ENCODE results near the gene HOXA6. TPM values are rescaled to one million over a fixed set of nuclear protein-coding genes. Genes with fewer than 3 reads are reported as not detected.

HOXA6 gene
- total RNA-seq, 2 experiments from 2014 or later: 4.1 to 12.0 TPM

DNA sequence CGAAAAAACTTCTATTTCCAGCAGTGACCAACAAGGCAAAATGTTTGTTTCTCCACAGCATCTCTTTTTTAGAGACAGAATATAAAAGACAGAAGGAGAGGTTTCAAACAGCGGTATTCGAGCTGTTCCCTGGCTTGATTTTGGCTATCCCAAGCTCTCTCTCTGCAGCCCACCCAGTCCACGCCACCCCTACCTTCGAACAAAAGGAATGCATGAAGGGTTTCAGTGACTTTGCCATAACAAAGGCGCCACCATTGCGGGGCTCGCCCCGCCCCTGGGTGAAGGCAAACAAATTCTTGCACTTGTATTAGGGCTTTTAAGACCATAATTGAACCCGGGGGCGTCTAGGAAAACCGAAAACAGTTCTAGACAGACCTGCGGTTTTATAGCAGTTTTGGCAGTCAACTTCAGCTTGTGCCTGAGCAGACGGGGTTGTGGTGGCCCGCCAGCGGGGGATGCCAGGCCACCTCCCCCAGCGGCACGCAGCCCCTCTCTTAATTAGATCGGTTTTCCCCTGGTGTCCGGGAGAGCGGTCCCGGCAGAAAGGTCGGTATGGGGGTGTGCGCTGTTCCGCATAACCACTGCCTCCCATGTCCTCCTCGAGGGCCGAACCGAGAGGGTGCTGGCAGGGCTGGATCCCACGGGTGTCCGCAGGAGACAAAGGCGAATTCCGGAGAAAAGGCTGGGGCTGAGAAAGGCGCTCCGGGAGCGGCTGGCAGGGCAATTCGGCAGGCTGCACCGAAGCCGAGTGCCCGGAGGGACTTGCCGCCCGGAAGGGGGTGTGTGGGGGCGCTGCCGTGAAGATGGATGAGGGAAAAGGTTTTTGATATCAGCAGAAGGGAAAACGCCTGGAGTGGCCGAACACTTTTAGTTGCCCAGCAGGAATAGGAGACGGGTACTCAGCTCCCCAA is 40.2 kb upstream of the HOXA6 start:
- BruUV-seq (replicated peaks): no TSS peak
- H3K27ac ChIP-seq (ENCODE audit: low read depth, low read length, poor library complexity, severe bottlenecking): no peak overlapping the region
- CTCF ChIA-PET (ENCODE audit: unreplicated experiment): no interaction called here
- POLR2A ChIA-PET: interaction anchor here (0.6 kb wide), 1 partner anchor 338 kb away, joined by 4 read pairs; no protein-coding TSS in a partner anchor
- no peak overlapping the region for H3K4me2 ChIP-seq (ENCODE audit: low read length)
- H3K4me1 ChIP-seq (ENCODE audit: insufficient read depth, low read length, poor library complexity, severe bottlenecking): no peaks in the 10 kb centered on the region
- no peaks in the 10 kb centered on the region for H3K36me3 ChIP-seq (ENCODE audit: insufficient read depth, low read length)
- TF ChIP-seq, protein P1, sequence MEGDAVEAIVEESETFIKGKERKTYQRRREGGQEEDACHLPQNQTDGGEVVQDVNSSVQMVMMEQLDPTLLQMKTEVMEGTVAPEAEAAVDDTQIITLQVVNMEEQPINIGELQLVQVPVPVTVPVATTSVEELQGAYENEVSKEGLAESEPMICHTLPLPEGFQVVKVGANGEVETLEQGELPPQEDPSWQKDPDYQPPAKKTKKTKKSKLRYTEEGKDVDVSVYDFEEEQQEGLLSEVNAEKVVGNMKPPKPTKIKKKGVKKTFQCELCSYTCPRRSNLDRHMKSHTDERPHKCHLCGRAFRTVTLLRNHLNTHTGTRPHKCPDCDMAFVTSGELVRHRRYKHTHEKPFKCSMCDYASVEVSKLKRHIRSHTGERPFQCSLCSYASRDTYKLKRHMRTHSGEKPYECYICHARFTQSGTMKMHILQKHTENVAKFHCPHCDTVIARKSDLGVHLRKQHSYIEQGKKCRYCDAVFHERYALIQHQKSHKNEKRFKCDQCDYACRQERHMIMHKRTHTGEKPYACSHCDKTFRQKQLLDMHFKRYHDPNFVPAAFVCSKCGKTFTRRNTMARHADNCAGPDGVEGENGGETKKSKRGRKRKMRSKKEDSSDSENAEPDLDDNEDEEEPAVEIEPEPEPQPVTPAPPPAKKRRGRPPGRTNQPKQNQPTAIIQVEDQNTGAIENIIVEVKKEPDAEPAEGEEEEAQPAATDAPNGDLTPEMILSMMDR (conservative IDR thresholded peaks at IDR 0.05; ENCODE audit: low read length): no peak
- TF ChIP-seq EZH2phosphoT487 (IDR thresholded peaks at IDR 0.05; ENCODE audit: borderline replicate concordance, low read depth, low read length): no peak
- no peak overlapping the region for H2AFZ ChIP-seq (ENCODE audit: low read length)
- no peaks in the 10 kb centered on the region for H4K20me1 ChIP-seq (ENCODE audit: insufficient read depth, low read length)
- no peaks in the 10 kb centered on the region for H3K9me2 ChIP-seq (ENCODE audit: insufficient read depth, low read length)
- DNase-seq (ENCODE audit: low spot score): no peak
- H3K79me2 ChIP-seq (ENCODE audit: insufficient read depth, low read depth, low read length): no peaks in the 10 kb centered on the region
- intact Hi-C loops (cut with micrococcal nuclease; ENCODE audit: unreplicated experiment): no loop called here
- H3K4me3 ChIP-seq (ENCODE audit: low read depth, low read length, poor library complexity, severe bottlenecking): no peak overlapping the region
- H3K9me3 ChIP-seq (ENCODE audit: low read length): no peaks in the 10 kb centered on the region

DNA sequence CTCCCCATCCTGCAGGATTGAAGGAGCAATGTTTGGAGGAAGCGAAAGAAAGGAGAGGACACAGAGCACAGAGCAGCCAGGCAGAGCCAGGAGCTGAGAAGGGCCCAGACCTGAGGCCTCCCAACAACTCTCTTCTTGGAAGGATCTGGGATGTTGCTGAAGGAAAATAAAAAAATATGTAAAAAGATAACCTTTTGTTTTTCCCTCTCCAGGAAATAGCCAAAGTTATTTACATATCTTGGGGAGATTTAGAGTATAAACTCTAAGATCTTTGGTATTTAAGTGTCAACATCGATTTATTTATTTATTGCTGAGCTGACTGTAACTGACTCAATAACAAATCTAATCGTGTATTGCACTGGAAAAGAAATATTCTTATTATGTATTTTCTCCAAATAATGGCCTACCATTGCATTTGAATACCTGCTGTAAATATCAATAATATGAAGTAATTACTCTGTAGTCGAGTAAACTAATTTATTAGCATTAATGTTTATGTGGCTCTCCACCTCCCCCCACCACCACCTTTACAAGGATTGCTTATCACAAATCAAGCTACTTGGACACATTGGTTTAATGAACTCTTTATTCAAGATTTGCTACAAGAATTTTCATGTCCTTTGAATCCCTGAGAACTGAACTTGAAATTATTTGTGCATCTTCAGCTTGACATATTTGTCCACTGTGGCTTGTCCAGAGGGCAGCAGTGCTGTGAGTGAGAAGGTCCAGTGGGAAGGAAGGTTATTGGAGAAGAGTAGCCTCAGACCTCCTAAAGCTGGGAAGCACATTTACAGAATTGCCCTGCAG is 39.3 kb upstream of the HOXA6 start:
- DNase-seq (ENCODE audit: low spot score): no peak
- intact Hi-C loops (cut with micrococcal nuclease; ENCODE audit: unreplicated experiment): no loop called here

More for the DNA sequence above, 39.3 kb upstream of the HOXA6 start:
- H3K9me3 ChIP-seq (ENCODE audit: low read length): no peaks in the 10 kb centered on the region
- no peaks in the 10 kb centered on the region for H3K4me1 ChIP-seq (ENCODE audit: insufficient read depth, low read length, poor library complexity, severe bottlenecking)
- H3K27ac ChIP-seq (ENCODE audit: low read depth, low read length, poor library complexity, severe bottlenecking): no peak overlapping the region
- TF ChIP-seq EZH2phosphoT487 (IDR thresholded peaks at IDR 0.05; ENCODE audit: borderline replicate concordance, low read depth, low read length): no peak
- TF ChIP-seq, protein P1 (conservative IDR thresholded peaks at IDR 0.05; ENCODE audit: low read length): no peak
- no peaks in the 10 kb centered on the region for H4K20me1 ChIP-seq (ENCODE audit: insufficient read depth, low read length)
- no peaks in the 10 kb centered on the region for H3K36me3 ChIP-seq (ENCODE audit: insufficient read depth, low read length)
- H3K4me2 ChIP-seq (ENCODE audit: low read length): no peak overlapping the region
- no peaks in the 10 kb centered on the region for H3K9me2 ChIP-seq (ENCODE audit: insufficient read depth, low read length)
- ChIA-PET CTCF (ENCODE audit: unreplicated experiment) (no interaction called here), POLR2A (interaction anchor here (0.6 kb wide), 1 partner anchor 337 kb away, joined by 4 read pairs; no protein-coding TSS in a partner anchor)
- no TSS peak for BruUV-seq (replicated peaks)
- H2AFZ ChIP-seq (ENCODE audit: low read length): no peak overlapping the region
- no peaks in the 10 kb centered on the region for H3K79me2 ChIP-seq (ENCODE audit: insufficient read depth, low read depth, low read length)
- H3K4me3 ChIP-seq (ENCODE audit: low read depth, low read length, poor library complexity, severe bottlenecking): no peak overlapping the region
